Muscle layer of colon (tissue), 2 donors: ENCODE results near the gene KRT75.

Source experiments
- H3K27ac ChIP-seq: one replicate; pipeline ENCODE4 v1.7.0; 2013; ENCODE audit warnings: low read depth, mild to moderate bottlenecking, low read length, moderate library complexity
- H3K27me3 ChIP-seq, 2 donors: one replicate each; pipeline ENCODE4 v1.7.0; 2013; ENCODE audit warnings: low read length in 2 of 2, mild to moderate bottlenecking in 2 of 2; ENCODE audit not compliant: insufficient read depth in 2 of 2, control insufficient read depth in 1 of 2
- H3K36me3 ChIP-seq: one replicate; pipeline ENCODE4 v1.7.0; 2013; ENCODE audit warnings: mild to moderate bottlenecking, low read length; ENCODE audit not compliant: insufficient read depth
- H3K4me1 ChIP-seq: one replicate; pipeline ENCODE4 v1.7.0; 2013; ENCODE audit warnings: mild to moderate bottlenecking, low read length; ENCODE audit not compliant: insufficient read depth
- H3K4me3 ChIP-seq, 2 donors: one replicate each; pipeline ENCODE4 v1.7.0; 2013; ENCODE audit warnings: low read length in 2 of 2, low read depth in 1 of 2, mild to moderate bottlenecking in 1 of 2, moderate library complexity in 1 of 2
- H3K9ac ChIP-seq: one replicate; pipeline ENCODE4 v1.7.0; 2013; ENCODE audit warnings: low read length
- H3K9me3 ChIP-seq: one replicate; pipeline ENCODE4 v1.7.0; 2013; ENCODE audit warnings: mild to moderate bottlenecking, low read length
- donor health status: abdominal sarcoma.
- donor health status: Adenocarcinoma of cecum.

KRT75 gene

DNA sequence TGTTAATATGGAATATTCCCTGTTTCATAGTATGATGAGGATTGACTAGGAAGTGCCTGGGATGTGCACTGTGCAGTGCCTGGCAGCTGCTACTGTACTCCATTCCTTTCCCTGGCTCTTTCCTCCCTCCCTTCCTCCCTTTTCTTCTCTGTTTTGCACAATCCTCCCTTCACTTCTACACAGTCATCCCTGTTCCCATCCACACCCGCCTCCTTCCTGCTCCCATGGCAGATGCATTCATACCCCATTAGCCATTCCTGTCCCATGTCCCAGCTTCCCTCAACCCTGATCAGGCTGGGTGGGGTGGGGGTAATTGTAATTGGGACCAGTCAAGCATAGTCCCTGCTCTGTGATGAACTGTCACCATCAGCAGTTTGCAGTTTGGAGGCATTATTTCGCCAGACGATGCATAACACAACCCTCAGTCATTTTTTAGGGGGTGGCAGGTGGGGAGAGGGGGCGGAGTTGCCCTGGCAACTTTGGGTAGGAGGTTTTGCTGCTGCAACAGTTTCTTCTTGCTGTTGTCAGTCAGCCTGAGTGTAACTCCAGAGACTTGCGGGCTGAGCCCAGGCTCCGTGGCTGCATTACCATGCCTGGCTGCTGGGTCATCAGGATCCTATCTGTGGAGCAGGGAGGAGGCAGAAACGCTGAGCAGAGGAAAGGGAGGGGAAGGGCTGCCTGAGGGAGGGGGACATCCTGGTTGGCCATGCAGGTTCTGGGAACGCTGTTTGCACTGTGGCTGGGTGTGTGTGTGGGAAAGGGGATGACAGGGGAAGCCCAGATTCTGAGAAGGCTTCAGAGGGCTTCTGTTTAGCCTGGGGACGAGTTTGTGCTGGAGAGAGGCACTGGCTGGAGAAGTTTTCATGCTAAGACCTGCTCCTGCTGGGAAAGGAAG is 44.6 kb downstream of the KRT75 start:
- Histone ChIP-seq H3K9me3 (no peaks in the 10 kb centered on the region), H3K4me3 (no peak overlapping the region), H3K27ac (no peak overlapping the region), H3K4me1 (peaks cover 12% of the 10 kb centered on the region), H3K9ac (no peak overlapping the region), H3K36me3 (no peaks in the 10 kb centered on the region), H3K27me3 (no peaks in the 10 kb centered on the region)

DNA sequence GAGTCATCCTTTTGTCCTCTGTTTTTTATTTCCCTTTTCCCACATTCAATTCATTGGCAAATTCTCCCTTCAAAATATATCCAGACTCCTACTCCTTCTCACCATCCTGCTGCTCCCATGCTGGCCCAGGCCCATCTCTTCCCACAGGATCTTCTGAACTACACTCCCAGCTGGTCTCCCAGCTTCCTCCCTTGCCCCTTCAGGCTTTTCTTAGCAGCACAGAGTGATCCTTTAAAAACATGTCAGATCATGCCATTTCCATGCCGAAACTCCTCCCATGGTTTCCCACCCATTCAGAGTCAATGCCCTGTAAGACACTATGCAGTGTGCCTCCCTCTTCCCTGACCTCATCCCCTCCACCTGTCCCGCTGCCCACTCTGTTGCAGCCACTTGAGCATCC is 46.3 kb downstream of the KRT75 start:
- H3K4me1 ChIP-seq, result peaks cover 12% of the 10 kb centered on the region
- no peaks in the 10 kb centered on the region for H3K27me3 ChIP-seq
- H3K27ac ChIP-seq, result no peak overlapping the region

DNA sequence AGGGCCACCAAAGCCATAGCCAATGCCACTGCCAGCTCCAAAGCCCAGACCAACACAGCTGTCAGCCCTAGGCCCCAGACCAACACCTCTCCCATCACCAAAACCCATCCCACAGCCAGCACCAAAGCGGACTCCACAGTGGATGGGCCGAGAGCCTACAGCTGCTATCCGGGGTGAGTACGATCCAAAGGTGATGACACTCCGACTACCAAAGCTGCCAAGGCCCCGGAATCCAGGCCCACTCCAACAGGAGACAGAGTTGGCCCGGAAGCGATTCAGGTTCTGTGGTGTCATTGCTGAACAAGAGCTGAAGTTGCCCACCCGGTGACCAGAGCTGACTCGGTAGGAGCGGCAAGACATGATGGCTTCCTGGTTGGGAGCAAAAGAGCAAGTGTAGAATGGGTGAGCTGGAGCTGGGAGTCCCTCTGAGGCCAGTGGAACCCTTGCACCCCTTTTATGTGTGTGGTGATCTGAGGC is 48.9 kb downstream of the KRT75 start, which contains the start of gene KRT84:
TSS of gene KRT84 (minus strand) at position 427 of the 477 bp plus-strand sequence. CDS start at position 360, 67 bp downstream.
- H3K4me1 ChIP-seq, result no peaks in the 10 kb centered on the region
- no peak within 1 kb of the TSS for H3K9ac ChIP-seq
- no peak within 1 kb of the TSS for H3K27ac ChIP-seq
- H3K4me3 ChIP-seq, result no peak within 1 kb of the TSS
- H3K36me3 ChIP-seq, result no peaks in the 10 kb centered on the region
- no peaks in the 10 kb centered on the region for H3K27me3 ChIP-seq
- H3K9me3 ChIP-seq, result no peaks in the 10 kb centered on the region

More for the DNA sequence above, 46.3 kb downstream of the KRT75 start:
- H3K9ac ChIP-seq, result no peak overlapping the region
- no peaks in the 10 kb centered on the region for H3K9me3 ChIP-seq
- H3K4me3 ChIP-seq, result no peak overlapping the region
- H3K36me3 ChIP-seq, result no peaks in the 10 kb centered on the region

DNA sequence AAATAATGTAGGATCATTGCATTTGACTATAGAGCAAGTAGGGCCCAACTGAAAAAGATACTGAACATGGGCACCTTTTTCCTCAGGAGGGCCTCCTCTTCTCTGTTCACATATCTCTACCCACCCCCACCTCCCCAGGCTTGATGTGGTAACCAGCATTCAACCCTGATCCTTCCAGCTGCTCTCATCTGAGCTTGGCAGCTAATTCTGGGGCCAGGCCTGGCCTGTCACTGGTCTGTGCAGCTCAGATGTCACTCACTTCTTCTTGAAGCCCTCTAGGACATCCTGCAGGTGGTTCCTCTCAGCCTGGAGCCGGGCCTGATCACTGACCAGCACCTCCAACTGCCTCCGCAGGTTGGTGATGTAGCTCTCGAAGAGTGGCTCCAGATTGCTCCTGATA is 50.8 kb downstream of the KRT75 start:
- no peak overlapping the region for H3K9ac ChIP-seq
- H3K27me3 ChIP-seq, result no peaks in the 10 kb centered on the region
- H3K4me1 ChIP-seq, result no peaks in the 10 kb centered on the region

DNA sequence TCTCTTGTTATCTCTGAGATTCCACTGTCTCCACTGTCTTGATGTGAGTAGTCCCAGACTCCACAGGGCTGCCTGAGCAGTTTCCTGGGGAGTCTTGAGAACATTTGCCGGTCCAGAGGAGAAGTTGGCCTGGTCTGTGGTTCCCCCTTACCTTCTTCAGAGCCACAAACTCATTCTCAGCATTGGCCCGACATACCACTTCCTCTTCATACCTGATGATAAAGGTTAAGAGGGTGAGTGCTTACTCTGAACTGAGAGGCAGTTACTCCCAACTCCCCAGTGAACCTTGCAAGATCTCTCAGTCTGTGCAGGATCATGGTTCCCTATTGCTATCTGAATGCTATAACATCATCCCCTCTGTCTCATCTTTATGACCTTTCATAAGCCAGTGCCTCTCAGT is 51.3 kb downstream of the KRT75 start:
- no peaks in the 10 kb centered on the region for H3K27me3 ChIP-seq
- no peak overlapping the region for H3K9ac ChIP-seq
- H3K4me3 ChIP-seq, result no peak overlapping the region
- H3K27ac ChIP-seq, result no peak overlapping the region
- no peaks in the 10 kb centered on the region for H3K36me3 ChIP-seq
- H3K4me1 ChIP-seq, result no peaks in the 10 kb centered on the region
- H3K9me3 ChIP-seq, result no peaks in the 10 kb centered on the region

More for the DNA sequence above, 50.8 kb downstream of the KRT75 start:
- Histone ChIP-seq H3K4me3 (no peak overlapping the region), H3K9me3 (no peaks in the 10 kb centered on the region), H3K36me3 (no peaks in the 10 kb centered on the region), H3K27ac (no peak overlapping the region)

DNA sequence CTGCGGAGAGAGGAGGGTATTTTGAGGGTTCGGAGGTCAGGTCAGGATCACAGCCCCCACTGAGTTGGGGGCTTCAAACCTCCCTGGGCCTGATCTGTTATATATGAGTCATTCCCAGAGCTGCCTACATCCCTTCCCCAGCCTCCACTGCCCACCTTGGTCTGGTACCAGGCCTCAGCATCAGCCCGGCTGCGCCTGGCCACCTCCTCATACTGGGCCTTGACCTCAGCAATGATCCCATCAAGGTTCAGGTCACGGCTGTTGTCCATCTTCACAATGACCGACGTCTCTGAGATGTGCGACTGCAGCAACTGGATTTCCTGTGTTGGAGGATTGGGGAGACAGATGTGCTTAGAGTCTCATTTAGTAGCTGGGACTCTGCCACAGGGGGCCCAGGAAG is 53.0 kb downstream of the KRT75 start:
- no peaks in the 10 kb centered on the region for H3K36me3 ChIP-seq
- no peaks in the 10 kb centered on the region for H3K4me1 ChIP-seq
- no peak overlapping the region for H3K4me3 ChIP-seq
- H3K27ac ChIP-seq, result no peak overlapping the region
- H3K9me3 ChIP-seq, result no peaks in the 10 kb centered on the region
- H3K9ac ChIP-seq, result no peak overlapping the region
- H3K27me3 ChIP-seq, result no peaks in the 10 kb centered on the region

DNA sequence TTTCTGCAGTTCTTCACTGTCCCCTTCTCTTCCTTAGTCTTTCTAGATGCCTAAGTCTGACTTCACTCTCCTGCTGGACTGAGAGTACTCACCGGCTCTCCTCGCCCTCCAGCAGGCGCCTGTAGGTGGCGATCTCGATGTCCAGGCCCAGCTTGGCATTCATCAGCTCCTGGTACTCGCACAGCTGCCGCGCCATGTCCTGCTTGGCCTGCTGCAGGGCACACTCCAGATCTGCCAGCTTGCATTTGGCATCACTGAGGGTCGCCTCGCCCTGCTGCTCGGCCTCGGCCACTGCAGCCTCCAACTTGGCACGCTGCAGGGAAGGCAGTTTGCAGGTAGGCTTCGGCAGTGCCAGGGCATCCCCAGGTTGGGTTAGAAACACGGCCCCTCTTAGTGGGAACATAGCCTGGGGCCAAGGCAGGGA is 53.9 kb downstream of the KRT75 start:
- Histone ChIP-seq H3K27me3 (no peaks in the 10 kb centered on the region), H3K9ac (no peak overlapping the region), H3K9me3 (no peaks in the 10 kb centered on the region), H3K27ac (no peak overlapping the region), H3K36me3 (no peaks in the 10 kb centered on the region), H3K4me1 (no peaks in the 10 kb centered on the region), H3K4me3 (no peak overlapping the region)

DNA sequence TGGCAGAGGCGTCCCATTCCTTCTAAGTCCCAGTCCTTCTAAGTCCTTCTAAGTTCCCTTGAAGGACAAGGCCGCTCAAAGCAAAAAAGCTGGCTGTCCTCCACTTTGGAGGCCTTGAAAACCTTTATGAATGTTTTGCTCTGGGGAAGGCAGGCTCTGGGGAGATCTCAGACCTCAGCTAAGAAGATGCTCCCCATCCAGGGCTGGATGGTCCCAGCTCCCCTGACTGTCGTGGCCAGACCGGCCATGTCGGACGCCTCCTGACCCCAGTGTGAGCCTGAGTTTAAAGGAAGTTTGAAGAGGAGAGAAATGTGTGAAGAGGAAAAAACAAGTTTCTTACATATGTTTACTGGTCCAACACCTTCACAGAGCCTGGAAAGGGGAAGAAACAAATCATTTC is 54.6 kb downstream of the KRT75 start:
- H3K27ac ChIP-seq, result no peak overlapping the region
- H3K9me3 ChIP-seq, result no peaks in the 10 kb centered on the region
- H3K9ac ChIP-seq, result no peak overlapping the region
- no peaks in the 10 kb centered on the region for H3K36me3 ChIP-seq
- H3K4me3 ChIP-seq, result no peak overlapping the region
- H3K27me3 ChIP-seq, result no peaks in the 10 kb centered on the region
- no peaks in the 10 kb centered on the region for H3K4me1 ChIP-seq

DNA sequence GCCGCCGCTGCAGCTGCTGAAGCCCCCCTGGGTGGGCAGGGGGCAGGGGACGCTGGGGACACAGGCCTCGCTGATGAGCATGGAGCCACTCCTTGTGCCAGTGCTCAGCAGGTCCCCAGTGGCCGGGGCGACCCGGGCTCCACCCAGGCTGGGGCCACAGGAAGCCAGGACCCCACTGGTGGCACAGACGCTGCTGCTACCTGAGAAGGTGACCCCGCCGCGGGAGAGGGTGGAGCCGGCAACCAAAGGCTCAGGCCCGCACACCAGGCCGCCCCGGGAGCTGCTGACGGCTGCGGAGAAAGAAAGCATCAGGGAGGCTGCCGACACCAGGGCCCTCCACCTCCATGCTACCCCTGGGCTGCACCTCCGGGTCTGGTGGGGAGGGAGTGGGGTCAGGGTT is 56.1 kb downstream of the KRT75 start:
- H3K27me3 ChIP-seq, result no peaks in the 10 kb centered on the region
- H3K4me1 ChIP-seq, result no peaks in the 10 kb centered on the region
- no peaks in the 10 kb centered on the region for H3K9me3 ChIP-seq
- no peak overlapping the region for H3K4me3 ChIP-seq
- H3K36me3 ChIP-seq, result no peaks in the 10 kb centered on the region
- no peak overlapping the region for H3K27ac ChIP-seq
- no peak overlapping the region for H3K9ac ChIP-seq

DNA sequence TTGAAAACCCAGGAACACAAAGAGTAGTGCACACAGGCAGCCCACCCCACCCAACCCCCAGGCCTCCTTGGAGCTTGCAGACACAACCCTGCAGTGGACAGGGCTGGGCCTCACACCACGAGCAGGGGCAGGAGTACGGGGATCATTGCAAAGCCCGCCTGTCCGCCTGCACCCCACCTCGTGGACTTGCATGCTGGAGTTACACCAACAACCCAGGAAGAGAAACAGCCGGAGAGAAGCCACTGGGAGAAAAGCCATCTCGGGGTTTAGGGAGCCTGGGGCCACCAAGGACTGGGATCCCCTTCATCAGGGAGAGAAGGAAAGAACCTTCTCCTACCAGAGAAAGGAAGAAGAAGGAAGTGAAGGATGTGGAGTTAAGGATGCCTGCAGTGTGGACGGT is 56.9 kb downstream of the KRT75 start:
- H3K27me3 ChIP-seq, result no peaks in the 10 kb centered on the region
- no peaks in the 10 kb centered on the region for H3K4me1 ChIP-seq
- no peak overlapping the region for H3K4me3 ChIP-seq
- no peaks in the 10 kb centered on the region for H3K36me3 ChIP-seq
- H3K9ac ChIP-seq, result no peak overlapping the region
- H3K9me3 ChIP-seq, result no peaks in the 10 kb centered on the region
- H3K27ac ChIP-seq, result no peak overlapping the region
